K562 (cell line): Measurements from ENCODE around the gene FBXW8. TPM values are rescaled to one million over a fixed set of nuclear protein-coding genes. Genes with fewer than 3 reads are reported as not detected.

Experiments used
- ATAC-seq: fragments of 200-7000 bp; cut with Tn5 transposase; 3 replicates; pipeline ENCODE4 v1.9.1; 2020; ENCODE audit warnings: moderate library complexity
- BruUV-seq: library from RNA; stranded (reverse); fragments of 400-500 nt; replicated peaks from 2 replicates; lab custom pipeline; 2021; lab: Mats Ljungman, UMichigan
- CTCF ChIA-PET: fragments of 300-600 bp; formaldehyde crosslinking; extraction: SDS; loops from one replicate; lab custom pipeline; 2021; ENCODE audit warnings: low intra/inter-chr PET ratio; lab: Yijun Ruan, JAX
- POLR2A ChIA-PET: fragments of 300-600, 350-650 bp; sonication (Branson Sonifier 250); formaldehyde crosslinking; extraction: SDS; loops from one replicate; lab custom pipeline; 2021; ENCODE audit warnings: antibody characterized with exemption, inconsistent platforms; lab: Yijun Ruan, JAX
- DNase-seq, 4 experiments: peaks; one replicate each; pipeline versions ENCODE4 v3.0.0 to v3.0.0-alpha.2; 2011 to 2018; ENCODE audit warnings: low spot score in 3 of 4, mixed read lengths in 3 of 4; ENCODE audit errors: extremely low read depth in 1 of 4
- FAIRE-seq: peaks from 2 replicates; lab custom pipeline; 2011; peaks lifted over from hg19 to GRCh38; lab: Jason Lieb, UNC
- H2AFZ ChIP-seq: 2 replicates; pipeline ENCODE4 v1.6.0; 2011; ENCODE audit warnings: low read depth, low read length, control low read depth, inconsistent platforms
- H3K27ac ChIP-seq: fragments of 200-600 bp; 3 replicates; pipeline ENCODE4 v1.8.0; 2011; ENCODE audit warnings: low read depth, mild to moderate bottlenecking, control low read depth, inconsistent platforms, low read length, moderate library complexity, mixed read lengths; ENCODE audit errors: extremely low read depth
- H3K27me3 ChIP-seq, 2 experiments: fragments of 300-600 bp in 1 of 2; 2 replicates in 1 of 2; 3 replicates in 1 of 2; pipeline versions ENCODE4 v1.6.0 to v1.8.0; 2011; ENCODE audit warnings: inconsistent platforms in 2 of 2, low read length in 2 of 2, mild to moderate bottlenecking in 1 of 2, mixed read lengths in 1 of 2, moderate library complexity in 1 of 2; ENCODE audit not compliant: control insufficient read depth in 2 of 2, insufficient read depth in 2 of 2
- H3K36me3 ChIP-seq: fragments of 300-600 bp; 3 replicates; pipeline ENCODE4 v1.8.0; 2011; ENCODE audit warnings: mild to moderate bottlenecking, low read length, inconsistent platforms; ENCODE audit not compliant: control insufficient read depth, insufficient read depth
- H3K4me1 ChIP-seq, 2 experiments: fragments of 200-600 bp in 1 of 2; replicated peaks in 1 of 2; 2 replicates in 1 of 2; 3 replicates in 1 of 2; pipeline versions ENCODE4 v1.5.1 to v1.8.0; 2011; ENCODE audit warnings: inconsistent platforms in 2 of 2, low read length in 2 of 2, mild to moderate bottlenecking in 1 of 2, mixed read lengths in 1 of 2, moderate library complexity in 1 of 2; ENCODE audit not compliant: control insufficient read depth in 2 of 2, insufficient read depth in 2 of 2
- H3K4me2 ChIP-seq: 2 replicates; pipeline ENCODE4 v1.6.1; 2011; ENCODE audit warnings: low read length, control low read depth, inconsistent platforms, mixed read lengths; ENCODE audit not compliant: insufficient read depth
- H3K4me3 ChIP-seq: fragments of 200-600 bp; sonication (generic), shearing (Covaris generic); 2 replicates; pipeline ENCODE4 v1.5.1; 2016; ENCODE audit warnings: control low read depth, inconsistent platforms
- H3K79me2 ChIP-seq: fragments of 200-600 bp; 3 replicates; pipeline ENCODE4 v1.8.0; 2011; ENCODE audit warnings: low read length, inconsistent platforms; ENCODE audit not compliant: control insufficient read depth, insufficient read depth
- H3K9ac ChIP-seq, 2 experiments: 2 replicates each; pipeline versions ENCODE4 v1.6.0 to v1.6.1; 2011; ENCODE audit warnings: low read depth in 2 of 2, low read length in 2 of 2, control low read depth in 1 of 2, inconsistent platforms in 1 of 2, mild to moderate bottlenecking in 1 of 2, mixed read lengths in 1 of 2; ENCODE audit not compliant: insufficient read depth in 1 of 2
- H3K9me1 ChIP-seq: one replicate; pipeline ENCODE4 v1.6.0; 2011; ENCODE audit warnings: inconsistent platforms, mild to moderate bottlenecking, low read length, moderate library complexity; ENCODE audit not compliant: control insufficient read depth, insufficient read depth
- H3K9me3 ChIP-seq: replicated peaks from 2 replicates; pipeline ENCODE4 v1.5.1; 2011; ENCODE audit warnings: low read depth, low read length, inconsistent platforms; ENCODE audit not compliant: control insufficient read depth, insufficient read depth
- H4K20me1 ChIP-seq: replicated peaks from 2 replicates; pipeline ENCODE4 v1.6.1; 2011; ENCODE audit warnings: low read length, inconsistent platforms, mixed read lengths; ENCODE audit not compliant: control insufficient read depth, insufficient read depth
- ATF2 ChIP-seq: sonication (generic); formaldehyde crosslinking; IDR thresholded peaks from 2 replicates; pipeline ENCODE4 v1.8.1; 2022; ENCODE audit warnings: missing genetic modification reagents
- ATF3 ChIP-seq, 2 experiments: fragments of 450-650 bp in 1 of 2; sonication (generic) in 1 of 2; formaldehyde crosslinking in 1 of 2; IDR thresholded peaks in 1 of 2; conservative IDR thresholded peaks in 1 of 2; 2 replicates each; pipeline versions ENCODE4 v1.6.1 to v1.8.1; 2016 to 2023; ENCODE audit warnings: mild to moderate bottlenecking in 2 of 2, moderate library complexity in 2 of 2, inconsistent platforms in 1 of 2, missing genetic modification reagents in 1 of 2
- ATF7 ChIP-seq: fragments of 450-650 bp; IDR thresholded peaks from 2 replicates; pipeline ENCODE4 v1.7.1; 2014; ENCODE audit warnings: mild to moderate bottlenecking, moderate library complexity
- BRF2 ChIP-seq: IDR thresholded peaks from 3 replicates; pipeline ENCODE4 v1.6.1; 2011; ENCODE audit warnings: borderline replicate concordance, mild to moderate bottlenecking; ENCODE audit not compliant: insufficient read length, insufficient read depth
- CEBPG ChIP-seq, 3 experiments: fragments of 200-800 bp in 1 of 3; sonication (Bioruptor generic) in 1 of 3; sonication (generic) in 1 of 3; formaldehyde crosslinking in 1 of 3; IDR thresholded peaks in 2 of 3; conservative IDR thresholded peaks in 1 of 3; 2 replicates each; pipeline versions ENCODE4 v1.6.1 to v1.8.0; 2016 to 2022; ENCODE audit warnings: missing compliant biosample characterization in 2 of 3, missing genetic modification characterization in 2 of 3, mild to moderate bottlenecking in 1 of 3, missing genetic modification reagents in 1 of 3
- E2F3 ChIP-seq: fragments of 250-450 bp; sonication (Bioruptor Pico); IDR thresholded peaks from 2 replicates; pipeline ENCODE4 v1.4.0; 2020; ENCODE audit warnings: mild to moderate bottlenecking
- E2F6 ChIP-seq, 2 experiments: IDR thresholded peaks; 2 replicates each; pipeline ENCODE4 v1.6.1; 2011; ENCODE audit warnings: borderline replicate concordance in 1 of 2, control low read depth in 1 of 2, low read depth in 1 of 2, low read length in 1 of 2, mild to moderate bottlenecking in 1 of 2, mixed read lengths in 1 of 2, moderate library complexity in 1 of 2; ENCODE audit not compliant: insufficient read depth in 1 of 2, insufficient read length in 1 of 2, poor library complexity in 1 of 2, severe bottlenecking in 1 of 2; ENCODE audit errors: extremely low read depth in 1 of 2
- GTF2F1 ChIP-seq: IDR thresholded peaks from 2 replicates; pipeline ENCODE4 v1.6.1; 2011; ENCODE audit warnings: low read depth, low read length, improper control_type of control experiment
- JUND ChIP-seq, 2 experiments: IDR thresholded peaks; 2 replicates in 1 of 2; 3 replicates in 1 of 2; pipeline ENCODE4 v1.6.1; 2011; ENCODE audit warnings: borderline replicate concordance in 2 of 2, low read depth in 2 of 2, low read length in 2 of 2, improper control_type of control experiment in 1 of 2, missing biosample characterization in 1 of 2, missing genetic modification characterization in 1 of 2, missing genetic modification reagents in 1 of 2
- PRMT5 ChIP-seq: sonication (generic); formaldehyde crosslinking; IDR thresholded peaks from 2 replicates; pipeline ENCODE4 v1.5.0; 2020; ENCODE audit warnings: missing genetic modification reagents
- SPI1 ChIP-seq: IDR thresholded peaks from 2 replicates; pipeline ENCODE4 v1.6.1; 2011; ENCODE audit warnings: low read depth, low read length, control low read depth, borderline replicate concordance
- TRIM24 ChIP-seq, 2 experiments: fragments of 450-650 bp; IDR thresholded peaks; 2 replicates each; pipeline ENCODE4 v1.6.1; 2016
- ZNF316 ChIP-seq: fragments of 450-650 bp; IDR thresholded peaks from 2 replicates; pipeline ENCODE4 v1.6.1; 2016
- WGBS: fragments of 100-300 bp; shearing (Covaris generic); methylation state at CpG from one replicate; pipeline ENCODE4 v1.1.6; 2016; ENCODE audit warnings: low coverage, mixed read lengths; ENCODE audit not compliant: insufficient coverage; ENCODE audit errors: missing lambda C conversion rate; 5-methylcytosine and 5-hydroxymethylcytosine counted together
- in situ Hi-C: fragments of 300-500 bp; cut with MboI; formaldehyde crosslinking; loops from 4 replicates; pipeline ENCODE4 v1.15.0; 2018; ENCODE audit warnings: inconsistent platforms, mixed read lengths
- intact Hi-C: fragments of 100-400 bp; cut with micrococcal nuclease; formaldehyde crosslinking; loops from 2 replicates; pipeline ENCODE4 v1.14.2; 2022
- polyA plus RNA-seq, 8 experiments: library from polyadenylated mRNA; depleted of rRNA in 4 of 8; stranded (reverse) in 5 of 8; unstranded in 3 of 8; fragments of >200 nt; fragmentation: Nextera tagmentation in 2 of 8; fragmentation: Illumina TruSeq in 1 of 8; extraction: Ambion mirVana in 2 of 8; extraction: Trizol in 1 of 8; gene quantifications; 2 replicates each; pipeline versions ENCODE4 v1.2.1 to v1.2.3, GENCODE V29; 2011 to 2014; ENCODE audit warnings: inconsistent platforms in 1 of 8, missing spikeins in 1 of 8
- total RNA-seq, 7 experiments: library from RNA; depleted of rRNA in 6 of 7; stranded (reverse); fragments of >200 nt in 6 of 7; fragmentation: Illumina TruSeq in 2 of 7; extraction: Trizol in 2 of 7; gene quantifications; 2 replicates each; pipeline versions ENCODE4 v1.2.1 to v1.2.3, GENCODE V29; 2011 to 2021; ENCODE audit warnings: low replicate concordance in 1 of 7

The FBXW8 gene
- total and polyA plus RNA-seq, 9 of the 15 experiments (the other 6 are each of a cell fraction or from before 2014, with no cell fraction given), result 0.58 to 8.3 (median 4.4) TPM

- H3K27ac ChIP-seq, result no peak overlapping the region
- FAIRE-seq (peak; percentile 42), ATAC-seq (no peak), DNase-seq (no peak)
- H3K4me2 ChIP-seq, result no peak overlapping the region
- no TSS peak for BruUV-seq
- no peak overlapping the region for H3K4me3 ChIP-seq
- CTCF ChIA-PET, result no interaction called here
- POLR2A ChIA-PET, result no interaction called here
- H3K36me3 ChIP-seq, result no peaks in the 10 kb centered on the region
- H3K4me1 ChIP-seq, result peaks cover 0 to 14% of the 10 kb centered on the region in 2 experiments; a peak in 3 of 5 replicates
- no peaks in the 10 kb centered on the region for H3K9me3 ChIP-seq
- 0% methylated on average over 1 of the region's 2 CpGs for WGBS
- in situ Hi-C loops (no loop called here), intact Hi-C loops (no loop called here)
- no peaks in the 10 kb centered on the region for H3K79me2 ChIP-seq
- no peaks in the 10 kb centered on the region for H3K9me1 ChIP-seq
- H2AFZ ChIP-seq, result no peak overlapping the region
- peaks cover 6% of the 10 kb centered on the region; the same call in 1 of the 2 replicates for H4K20me1 ChIP-seq
- no peak overlapping the region for H3K9ac ChIP-seq
- H3K27me3 ChIP-seq, result peaks cover 31 to 45% of the 10 kb centered on the region in 2 experiments
- TF ChIP-seq E2F6 (IDR thresholded peaks at IDR 0.05; ENCODE audit: borderline replicate concordance in 1 of 2, extremely low read depth in 1 of 2, insufficient read depth in 1 of 2, insufficient read length in 1 of 2, low read depth in 1 of 2, low read length in 1 of 2, poor library complexity in 1 of 2, severe bottlenecking in 1 of 2) (no peak), SPI1 (peak; percentile 69; the same call in 1 of the 2 replicates), JUND (IDR thresholded peaks at IDR 0.05; ENCODE audit: borderline replicate concordance, low read depth, low read length) (no peak), JUND (tag; IDR thresholded peaks at IDR 0.05; ENCODE audit: borderline replicate concordance, low read depth, low read length) (no peak), ATF3 (IDR thresholded peaks at IDR 0.05) (peak; percentile 73), ATF3 (CRISPR knock-in tag; conservative IDR thresholded peaks at IDR 0.05) (no peak), E2F3 (CRISPR knock-in tag) (no peak), ATF7 (peak; percentile 47; the same call in 1 of the 2 replicates), BRF2 (no peak), PRMT5 (CRISPR knock-in tag) (no peak), GTF2F1 (no peak), TRIM24 (IDR thresholded peaks at IDR 0.05) (peak; percentile 56 to 59; a peak in 2 of 4 replicates), CEBPG (CRISPR knock-in tag; IDR thresholded peaks at IDR 0.05) (peak; percentile 71), CEBPG (tag; conservative IDR thresholded peaks at IDR 0.05 in 1 of 2, IDR thresholded peaks at IDR 0.05 in 1 of 2) (peak; percentile 37 to 80; a peak in 3 of 4 replicates), ATF2 (CRISPR knock-in tag) (no peak), ZNF316 (no peak)
These were observed 25.3 kb upstream of the FBXW8 start for GRCh38 chr12:116885491-116885890.
